ENCODE results near the gene ARHGEF12.

ARHGEF12 gene

GRCh38 chr11:120441592-120441991 is 105.4 kb downstream of the ARHGEF12 start:
- H3K9me3 ChIP-seq (ENCODE audit: low read length): no peaks in the 10 kb centered on the region
- H3K9ac ChIP-seq (ENCODE audit: low read length): no peak overlapping the region
- no peak overlapping the region for H3K27ac ChIP-seq (ENCODE audit: low read depth, low read length)
- H3K4me3 ChIP-seq (ENCODE audit: low read depth in 1 of 2, low read length in 2 of 2): no peak overlapping the region
- no peaks in the 10 kb centered on the region for H3K27me3 ChIP-seq (ENCODE audit: control insufficient read depth in 1 of 2, insufficient read depth in 2 of 2, low read length in 2 of 2)
- H3K36me3 ChIP-seq (ENCODE audit: insufficient read depth, low read length): peaks cover 49% of the 10 kb centered on the region
- H3K4me1 ChIP-seq (ENCODE audit: insufficient read depth, low read length): no peaks in the 10 kb centered on the region

DNA sequence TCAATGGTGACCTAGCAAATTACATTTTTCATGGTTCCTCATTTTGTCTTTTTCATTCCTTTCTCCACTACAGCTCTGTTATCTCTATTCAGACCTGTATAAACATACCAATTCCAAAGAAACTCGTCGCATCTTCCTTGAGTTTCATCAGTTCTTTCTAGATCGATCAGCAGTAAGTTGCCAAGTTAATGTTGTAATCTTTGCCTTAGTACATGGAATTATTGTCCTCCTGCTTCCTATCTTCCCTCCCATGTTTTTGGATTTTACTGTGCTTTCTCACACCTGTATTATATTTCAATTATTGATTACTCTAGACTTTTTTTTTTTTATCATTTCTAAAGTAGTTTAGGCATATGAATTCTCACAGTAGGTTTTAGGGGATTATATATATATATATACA is 105.8 kb downstream of the ARHGEF12 start:
- H3K9ac ChIP-seq (ENCODE audit: low read length): no peak overlapping the region
- H3K27me3 ChIP-seq (ENCODE audit: control insufficient read depth in 1 of 2, insufficient read depth in 2 of 2, low read length in 2 of 2): no peaks in the 10 kb centered on the region
- no peak overlapping the region for H3K4me3 ChIP-seq (ENCODE audit: low read depth in 1 of 2, low read length in 2 of 2)
- no peak overlapping the region for H3K27ac ChIP-seq (ENCODE audit: low read depth, low read length)
- H3K36me3 ChIP-seq (ENCODE audit: insufficient read depth, low read length): peaks cover 53% of the 10 kb centered on the region
- H3K9me3 ChIP-seq (ENCODE audit: low read length): no peaks in the 10 kb centered on the region
- H3K4me1 ChIP-seq (ENCODE audit: insufficient read depth, low read length): no peaks in the 10 kb centered on the region

GRCh38 chr11:120446802-120447201 is 110.6 kb downstream of the ARHGEF12 start:
- Histone ChIP-seq H3K27me3 (ENCODE audit: control insufficient read depth in 1 of 2, insufficient read depth in 2 of 2, low read length in 2 of 2) (no peaks in the 10 kb centered on the region), H3K36me3 (ENCODE audit: insufficient read depth, low read length) (peaks cover 65% of the 10 kb centered on the region)

DNA sequence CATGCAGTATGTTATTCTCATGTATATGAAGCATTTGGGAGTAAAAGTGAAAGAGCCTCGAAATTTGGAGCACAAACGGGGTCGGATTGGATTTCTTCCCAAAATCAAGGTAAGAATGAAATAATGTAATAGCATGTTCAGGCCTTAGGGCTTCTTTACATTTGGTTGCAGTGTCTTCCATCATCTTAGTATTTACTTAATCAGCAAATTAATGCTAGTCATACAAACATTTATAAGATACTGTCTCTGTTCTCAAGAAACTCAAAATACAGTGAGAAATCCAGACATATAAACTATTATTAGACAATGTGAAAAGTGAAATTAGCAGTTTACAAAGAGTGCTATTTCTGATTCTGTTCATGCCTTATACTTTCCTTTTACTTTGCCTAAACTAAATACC is 112.0 kb downstream of the ARHGEF12 start:
- Histone ChIP-seq H3K4me1 (ENCODE audit: insufficient read depth, low read length) (no peaks in the 10 kb centered on the region), H3K4me3 (ENCODE audit: low read depth in 1 of 2, low read length in 2 of 2) (no peak overlapping the region), H3K36me3 (ENCODE audit: insufficient read depth, low read length) (peaks cover 68% of the 10 kb centered on the region), H3K27me3 (ENCODE audit: control insufficient read depth in 1 of 2, insufficient read depth in 2 of 2, low read length in 2 of 2) (no peaks in the 10 kb centered on the region), H3K9ac (ENCODE audit: low read length) (no peak overlapping the region), H3K27ac (ENCODE audit: low read depth, low read length) (no peak overlapping the region), H3K9me3 (ENCODE audit: low read length) (no peaks in the 10 kb centered on the region)

More at GRCh38 chr11:120446802-120447201, 110.6 kb downstream of the ARHGEF12 start:
- H3K9me3 ChIP-seq (ENCODE audit: low read length): no peaks in the 10 kb centered on the region
- H3K4me3 ChIP-seq (ENCODE audit: low read depth in 1 of 2, low read length in 2 of 2): no peak overlapping the region
- no peaks in the 10 kb centered on the region for H3K4me1 ChIP-seq (ENCODE audit: insufficient read depth, low read length)
- no peak overlapping the region for H3K9ac ChIP-seq (ENCODE audit: low read length)
- no peak overlapping the region for H3K27ac ChIP-seq (ENCODE audit: low read depth, low read length)

- H3K27ac ChIP-seq (ENCODE audit: low read depth, low read length): no peak overlapping the region
- no peaks in the 10 kb centered on the region for H3K9me3 ChIP-seq (ENCODE audit: low read length)
- H3K36me3 ChIP-seq (ENCODE audit: insufficient read depth, low read length): peaks cover 51% of the 10 kb centered on the region
Observed at GRCh38 chr11:120455487-120455886, 119.3 kb downstream of the ARHGEF12 start.

GRCh38 chr11:120457996-120458395 is 121.8 kb downstream of the ARHGEF12 start:
- no peak overlapping the region for H3K9ac ChIP-seq (ENCODE audit: low read length)
- H3K4me3 ChIP-seq (ENCODE audit: low read depth in 1 of 2, low read length in 2 of 2): no peak overlapping the region
- peaks cover 61% of the 10 kb centered on the region for H3K36me3 ChIP-seq (ENCODE audit: insufficient read depth, low read length)
- no peaks in the 10 kb centered on the region for H3K9me3 ChIP-seq (ENCODE audit: low read length)
- no peak overlapping the region for H3K27ac ChIP-seq (ENCODE audit: low read depth, low read length)
- no peaks in the 10 kb centered on the region for H3K27me3 ChIP-seq (ENCODE audit: control insufficient read depth in 1 of 2, insufficient read depth in 2 of 2, low read length in 2 of 2)
- H3K4me1 ChIP-seq (ENCODE audit: insufficient read depth, low read length): no peaks in the 10 kb centered on the region

More at GRCh38 chr11:120455487-120455886, 119.3 kb downstream of the ARHGEF12 start:
- no peaks in the 10 kb centered on the region for H3K27me3 ChIP-seq (ENCODE audit: control insufficient read depth in 1 of 2, insufficient read depth in 2 of 2, low read length in 2 of 2)
- no peaks in the 10 kb centered on the region for H3K4me1 ChIP-seq (ENCODE audit: insufficient read depth, low read length)
- H3K9ac ChIP-seq (ENCODE audit: low read length): no peak overlapping the region
- H3K4me3 ChIP-seq (ENCODE audit: low read depth in 1 of 2, low read length in 2 of 2): no peak overlapping the region

- Histone ChIP-seq H3K27ac (ENCODE audit: low read depth, low read length) (no peak overlapping the region), H3K9ac (ENCODE audit: low read length) (no peak overlapping the region), H3K4me1 (ENCODE audit: insufficient read depth, low read length) (no peaks in the 10 kb centered on the region), H3K27me3 (ENCODE audit: control insufficient read depth in 1 of 2, insufficient read depth in 2 of 2, low read length in 2 of 2) (no peaks in the 10 kb centered on the region), H3K9me3 (ENCODE audit: low read length) (no peaks in the 10 kb centered on the region), H3K4me3 (ENCODE audit: low read depth in 1 of 2, low read length in 2 of 2) (no peak overlapping the region), H3K36me3 (ENCODE audit: insufficient read depth, low read length) (peaks cover 68% of the 10 kb centered on the region)
Observed at GRCh38 chr11:120462825-120463224, 126.6 kb downstream of the ARHGEF12 start.

- no peak overlapping the region for H3K9ac ChIP-seq (ENCODE audit: low read length)
- H3K9me3 ChIP-seq (ENCODE audit: low read length): no peaks in the 10 kb centered on the region
- no peak overlapping the region for H3K4me3 ChIP-seq (ENCODE audit: low read depth in 1 of 2, low read length in 2 of 2)
- no peaks in the 10 kb centered on the region for H3K27me3 ChIP-seq (ENCODE audit: control insufficient read depth in 1 of 2, insufficient read depth in 2 of 2, low read length in 2 of 2)
- no peak overlapping the region for H3K27ac ChIP-seq (ENCODE audit: low read depth, low read length)
- no peaks in the 10 kb centered on the region for H3K4me1 ChIP-seq (ENCODE audit: insufficient read depth, low read length)
- peaks cover 71% of the 10 kb centered on the region for H3K36me3 ChIP-seq (ENCODE audit: insufficient read depth, low read length)
Observed at GRCh38 chr11:120465921-120466534, 129.8 kb downstream of the ARHGEF12 start.

DNA sequence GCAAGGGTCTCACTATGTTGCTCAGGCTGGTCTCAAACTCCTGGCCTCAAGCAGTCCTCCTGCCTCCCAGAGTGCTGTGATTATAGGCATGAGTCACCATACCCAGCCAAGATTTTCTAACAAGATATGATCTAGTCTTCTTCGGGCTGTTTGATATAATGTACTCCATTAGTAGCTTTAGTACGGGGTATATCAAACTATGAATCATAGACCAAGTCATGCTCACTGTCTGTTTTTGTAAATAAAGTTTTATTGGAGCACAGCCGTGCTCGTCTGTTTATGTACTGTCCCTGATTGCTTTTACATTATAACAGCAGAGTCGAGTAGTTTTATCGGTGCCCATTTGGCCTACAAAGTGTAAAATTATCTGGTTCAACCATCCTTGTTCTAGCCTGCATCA is 131.4 kb downstream of the ARHGEF12 start:
- no peaks in the 10 kb centered on the region for H3K4me1 ChIP-seq (ENCODE audit: insufficient read depth, low read length)

GRCh38 chr11:120471131-120471530 is 134.9 kb downstream of the ARHGEF12 start:
- Histone ChIP-seq H3K36me3 (ENCODE audit: insufficient read depth, low read length) (peaks cover 46% of the 10 kb centered on the region), H3K9me3 (ENCODE audit: low read length) (no peaks in the 10 kb centered on the region), H3K4me3 (ENCODE audit: low read depth in 1 of 2, low read length in 2 of 2) (no peak overlapping the region), H3K9ac (ENCODE audit: low read length) (no peak overlapping the region), H3K27ac (ENCODE audit: low read depth, low read length) (no peak overlapping the region), H3K27me3 (ENCODE audit: control insufficient read depth in 1 of 2, insufficient read depth in 2 of 2, low read length in 2 of 2) (no peaks in the 10 kb centered on the region), H3K4me1 (ENCODE audit: insufficient read depth, low read length) (no peaks in the 10 kb centered on the region)

More for the DNA sequence above, 131.4 kb downstream of the ARHGEF12 start:
- no peak overlapping the region for H3K9ac ChIP-seq (ENCODE audit: low read length)
- H3K27ac ChIP-seq (ENCODE audit: low read depth, low read length): no peak overlapping the region
- peaks cover 63% of the 10 kb centered on the region for H3K36me3 ChIP-seq (ENCODE audit: insufficient read depth, low read length)
- H3K9me3 ChIP-seq (ENCODE audit: low read length): no peaks in the 10 kb centered on the region
- no peak overlapping the region for H3K4me3 ChIP-seq (ENCODE audit: low read depth in 1 of 2, low read length in 2 of 2)
- no peaks in the 10 kb centered on the region for H3K27me3 ChIP-seq (ENCODE audit: control insufficient read depth in 1 of 2, insufficient read depth in 2 of 2, low read length in 2 of 2)

DNA sequence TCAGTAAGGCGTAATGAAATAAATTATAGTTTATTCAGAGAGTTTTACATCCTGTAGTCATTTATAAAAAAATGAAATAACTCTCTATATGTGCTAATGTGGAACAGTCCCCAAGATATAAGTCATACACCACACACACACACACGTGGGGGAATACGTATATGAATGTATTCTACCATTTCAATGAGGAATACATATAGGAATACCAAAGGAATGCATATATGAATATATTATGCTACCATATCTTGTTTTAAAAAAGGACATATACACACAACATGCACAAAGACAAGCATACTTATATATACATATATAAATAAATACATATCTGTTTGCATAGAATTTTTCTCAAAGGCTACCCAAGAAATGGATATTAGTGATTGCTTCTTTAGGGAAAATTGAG is 135.8 kb downstream of the ARHGEF12 start:
- Histone ChIP-seq H3K9me3 (ENCODE audit: low read length) (no peaks in the 10 kb centered on the region), H3K4me3 (ENCODE audit: low read depth in 1 of 2, low read length in 2 of 2) (no peak overlapping the region), H3K4me1 (ENCODE audit: insufficient read depth, low read length) (no peaks in the 10 kb centered on the region), H3K27me3 (ENCODE audit: control insufficient read depth in 1 of 2, insufficient read depth in 2 of 2, low read length in 2 of 2) (no peaks in the 10 kb centered on the region), H3K27ac (ENCODE audit: low read depth, low read length) (no peak overlapping the region), H3K36me3 (ENCODE audit: insufficient read depth, low read length) (peaks cover 44% of the 10 kb centered on the region), H3K9ac (ENCODE audit: low read length) (no peak overlapping the region)

GRCh38 chr11:120473503-120473902 is 137.3 kb downstream of the ARHGEF12 start:
- Histone ChIP-seq H3K4me3 (ENCODE audit: low read depth in 1 of 2, low read length in 2 of 2) (no peak overlapping the region), H3K27ac (ENCODE audit: low read depth, low read length) (no peak overlapping the region), H3K9ac (ENCODE audit: low read length) (no peak overlapping the region), H3K36me3 (ENCODE audit: insufficient read depth, low read length) (peaks cover 46% of the 10 kb centered on the region), H3K4me1 (ENCODE audit: insufficient read depth, low read length) (no peaks in the 10 kb centered on the region), H3K27me3 (ENCODE audit: control insufficient read depth in 1 of 2, insufficient read depth in 2 of 2, low read length in 2 of 2) (no peaks in the 10 kb centered on the region), H3K9me3 (ENCODE audit: low read length) (no peaks in the 10 kb centered on the region)

Measured in muscle layer of colon (tissue), 2 donors.